H1 (cell line): ENCODE results near the gene VSIG2. TPM values are rescaled to one million over a fixed set of nuclear protein-coding genes. Genes with fewer than 3 reads are reported as not detected.

Experiments
- EGR1 ChIP-seq: IDR thresholded peaks from 2 replicates; pipeline ENCODE4 v1.6.1; 2011; ENCODE audit warnings: low read depth, low read length, borderline replicate concordance
- GABPA ChIP-seq: IDR thresholded peaks from 2 replicates; pipeline ENCODE4 v1.6.1; 2011; ENCODE audit warnings: mild to moderate bottlenecking, low read length, moderate library complexity, borderline replicate concordance; ENCODE audit not compliant: insufficient read depth
- PHF8 ChIP-seq: fragments of 200-600 bp; sonication (generic); conservative IDR thresholded peaks from 2 replicates; pipeline ENCODE4 v1.7.1; 2012; ENCODE audit warnings: low read depth, mild to moderate bottlenecking, inconsistent platforms, low read length, moderate library complexity
- RBBP5 ChIP-seq: IDR thresholded peaks from 2 replicates; pipeline ENCODE4 v1.7.1; 2012; ENCODE audit warnings: low read depth, mild to moderate bottlenecking, inconsistent platforms, low read length, moderate library complexity, borderline replicate concordance
- RFX5 ChIP-seq: IDR thresholded peaks from 2 replicates; pipeline ENCODE4 v1.6.1; 2011; ENCODE audit warnings: low read depth, low read length, improper control_type of control experiment, borderline replicate concordance
- SUZ12 ChIP-seq: fragments of 200-600 bp; sonication (generic); IDR thresholded peaks from 2 replicates; pipeline ENCODE4 v1.6.1; 2012; ENCODE audit warnings: mild to moderate bottlenecking, inconsistent platforms, low read length, moderate library complexity, mixed read lengths
- TCF12 ChIP-seq: IDR thresholded peaks from 2 replicates; pipeline ENCODE4 v1.6.1; 2011; ENCODE audit warnings: low read depth, mild to moderate bottlenecking, low read length
- TEAD4 ChIP-seq: IDR thresholded peaks from 2 replicates; pipeline ENCODE4 v1.6.1; 2012; ENCODE audit warnings: low read depth, low read length, inconsistent platforms, mixed read lengths
- polyA plus RNA-seq, 7 experiments: library from polyadenylated mRNA; depleted of rRNA in 3 of 7; stranded (reverse) in 5 of 7; unstranded in 2 of 7; fragments of >200 nt in 5 of 7; fragments of 200-250 nt in 2 of 7; gene quantifications; 1 replicate in 5 of 7; 2 replicates in 1 of 7; 4 replicates in 1 of 7; pipeline versions ENCODE4 v1.2.1 to v1.2.3, GENCODE V29; 2011 to 2013; ENCODE audit warnings: missing spikeins in 2 of 7, mixed read lengths in 2 of 7
- total RNA-seq: library from RNA; stranded (reverse); fragmentation: NEBNext Ultra II Directional; extraction: Animal tissue kit (Norgen Biotek cat#: 25700); gene quantifications from 2 replicates; pipeline ENCODE4 v1.2.1, GENCODE V29; 2021
- TF ChIP-seq, protein P1 (sequence below): IDR thresholded peaks from 2 replicates; pipeline ENCODE4 v1.6.1; 2011; ENCODE audit warnings: low read length, improper control_type of control experiment

VSIG2 gene
- total and polyA plus RNA-seq, 2 of the 8 experiments (the other 6 are each of a cell fraction or from before 2014, with no cell fraction given): 0.18 TPM; not detected in 1

DNA sequence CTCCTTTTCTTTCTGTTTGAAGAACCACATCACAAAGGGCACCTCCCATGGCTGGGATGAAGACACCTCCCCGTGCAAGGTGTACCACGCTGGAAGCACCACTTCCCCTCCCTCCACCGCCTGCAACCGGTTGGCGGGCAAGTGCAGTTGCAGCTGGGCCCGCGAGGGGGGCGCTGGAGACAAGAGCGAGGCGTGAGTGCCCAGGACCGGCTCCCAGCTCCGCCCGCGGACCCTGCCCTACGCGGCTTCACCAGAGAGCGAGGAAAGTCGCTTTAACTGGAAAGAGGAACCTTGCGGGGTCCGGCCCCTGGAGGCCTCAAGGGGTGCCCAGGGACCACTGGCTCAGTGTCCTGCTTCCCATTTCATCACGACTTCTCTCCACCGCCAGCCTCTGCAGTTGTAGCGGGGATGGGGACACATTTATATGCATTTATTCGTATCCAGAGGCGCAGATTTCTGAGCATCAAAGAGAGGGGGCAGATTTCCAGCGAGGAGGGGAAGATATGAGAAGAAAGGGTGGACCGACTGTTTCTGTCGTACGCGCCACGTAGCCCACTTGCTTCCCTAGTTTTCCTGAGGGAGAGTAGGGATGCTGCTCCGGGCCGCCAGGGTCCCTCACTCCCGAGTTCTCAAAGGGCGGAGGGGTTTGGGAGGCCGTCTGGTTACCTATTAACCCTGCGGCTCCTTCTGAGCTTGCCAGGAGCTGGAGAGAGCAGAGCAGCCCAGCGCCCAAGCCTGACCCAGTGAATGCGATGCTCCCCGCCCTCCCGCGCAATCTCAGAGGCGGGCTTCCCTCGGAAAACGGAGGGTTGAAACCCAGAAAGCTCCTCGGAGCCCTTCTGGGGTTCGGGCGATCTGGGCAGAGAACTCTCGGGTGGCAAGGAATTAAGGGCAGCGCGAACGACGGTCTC is 6.6 kb upstream of the VSIG2 start (continued):
- no peak for TF ChIP-seq GABPA
- TF ChIP-seq SUZ12: no peak; the same call in 1 of the 2 replicates
- 0 out of 2 replicates have a peak, but pooled peaks have one; percentile 18 for TF ChIP-seq TCF12
- no peak for TF ChIP-seq RBBP5
- no peak for TF ChIP-seq PHF8
- TF ChIP-seq, protein P1, sequence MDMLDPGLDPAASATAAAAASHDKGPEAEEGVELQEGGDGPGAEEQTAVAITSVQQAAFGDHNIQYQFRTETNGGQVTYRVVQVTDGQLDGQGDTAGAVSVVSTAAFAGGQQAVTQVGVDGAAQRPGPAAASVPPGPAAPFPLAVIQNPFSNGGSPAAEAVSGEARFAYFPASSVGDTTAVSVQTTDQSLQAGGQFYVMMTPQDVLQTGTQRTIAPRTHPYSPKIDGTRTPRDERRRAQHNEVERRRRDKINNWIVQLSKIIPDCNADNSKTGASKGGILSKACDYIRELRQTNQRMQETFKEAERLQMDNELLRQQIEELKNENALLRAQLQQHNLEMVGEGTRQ: no peak
- TF ChIP-seq RFX5: no peak
- no peak for TF ChIP-seq EGR1
- TF ChIP-seq TEAD4: no peak
